ENCODE data around the gene IL10RB.

IL10RB gene

GRCh38 chr21:33289199-33289819 lies 23.1 kb downstream of the IL10RB start:
- TF ChIP-seq, protein P1, sequence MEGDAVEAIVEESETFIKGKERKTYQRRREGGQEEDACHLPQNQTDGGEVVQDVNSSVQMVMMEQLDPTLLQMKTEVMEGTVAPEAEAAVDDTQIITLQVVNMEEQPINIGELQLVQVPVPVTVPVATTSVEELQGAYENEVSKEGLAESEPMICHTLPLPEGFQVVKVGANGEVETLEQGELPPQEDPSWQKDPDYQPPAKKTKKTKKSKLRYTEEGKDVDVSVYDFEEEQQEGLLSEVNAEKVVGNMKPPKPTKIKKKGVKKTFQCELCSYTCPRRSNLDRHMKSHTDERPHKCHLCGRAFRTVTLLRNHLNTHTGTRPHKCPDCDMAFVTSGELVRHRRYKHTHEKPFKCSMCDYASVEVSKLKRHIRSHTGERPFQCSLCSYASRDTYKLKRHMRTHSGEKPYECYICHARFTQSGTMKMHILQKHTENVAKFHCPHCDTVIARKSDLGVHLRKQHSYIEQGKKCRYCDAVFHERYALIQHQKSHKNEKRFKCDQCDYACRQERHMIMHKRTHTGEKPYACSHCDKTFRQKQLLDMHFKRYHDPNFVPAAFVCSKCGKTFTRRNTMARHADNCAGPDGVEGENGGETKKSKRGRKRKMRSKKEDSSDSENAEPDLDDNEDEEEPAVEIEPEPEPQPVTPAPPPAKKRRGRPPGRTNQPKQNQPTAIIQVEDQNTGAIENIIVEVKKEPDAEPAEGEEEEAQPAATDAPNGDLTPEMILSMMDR (IDR thresholded peaks at IDR 0.05; ENCODE audit: low read length, missing control alignments) = no peak
- DNase-seq (ENCODE audit: low read depth) = peak; percentile 56

GRCh38 chr21:33290441-33290840 lies 24.3 kb downstream of the IL10RB start:
- TF ChIP-seq, protein P1 (IDR thresholded peaks at IDR 0.05; ENCODE audit: low read length, missing control alignments) = no peak
- H3K4me3 ChIP-seq (replicated peaks; ENCODE audit: low read depth, low read length) = no peak overlapping the region
- no peak for DNase-seq (ENCODE audit: low read depth)

More at GRCh38 chr21:33289199-33289819, 23.1 kb downstream of the IL10RB start:
- no peak overlapping the region for H3K4me3 ChIP-seq (replicated peaks; ENCODE audit: low read depth, low read length)

GRCh38 chr21:33291686-33292085 lies 25.5 kb downstream of the IL10RB start:
- H3K4me3 ChIP-seq (replicated peaks; ENCODE audit: low read depth, low read length) = no peak overlapping the region
- DNase-seq (ENCODE audit: low read depth) = no peak
- TF ChIP-seq, protein P1 (IDR thresholded peaks at IDR 0.05; ENCODE audit: low read length, missing control alignments) = no peak

GRCh38 chr21:33292724-33293123 lies 26.6 kb downstream of the IL10RB start:
- H3K4me3 ChIP-seq (replicated peaks; ENCODE audit: low read depth, low read length) = no peak overlapping the region
- TF ChIP-seq, protein P1 (IDR thresholded peaks at IDR 0.05; ENCODE audit: low read length, missing control alignments) = no peak
- no peak for DNase-seq (ENCODE audit: low read depth)

DNA sequence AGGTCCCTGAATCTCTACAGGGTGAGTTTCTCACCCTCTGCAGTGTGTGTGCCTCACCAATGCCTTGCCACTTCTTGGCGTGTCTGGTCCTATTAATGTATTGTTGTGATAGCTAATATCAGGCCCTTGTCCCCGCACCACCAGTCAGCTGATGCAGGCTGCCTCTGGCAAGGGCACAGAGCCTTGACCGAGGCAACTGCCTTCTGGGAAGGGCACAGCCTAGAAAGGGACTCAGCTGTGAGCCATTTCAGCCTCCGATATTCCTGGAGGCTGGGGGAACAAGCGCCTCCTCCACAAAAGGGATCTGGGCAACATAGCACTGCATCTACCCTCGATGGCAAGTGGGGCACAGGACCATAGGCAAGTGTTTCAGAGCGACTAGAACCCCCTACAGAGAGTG lies 27.0 kb downstream of the IL10RB start:
- DNase-seq (ENCODE audit: low read depth) = no peak
- no peak overlapping the region for H3K4me3 ChIP-seq (replicated peaks; ENCODE audit: low read depth, low read length)
- TF ChIP-seq, protein P1 (IDR thresholded peaks at IDR 0.05; ENCODE audit: low read length, missing control alignments) = no peak

GRCh38 chr21:33293811-33294216 lies 27.6 kb downstream of the IL10RB start:
- DNase-seq (ENCODE audit: low read depth) = no peak
- no peak overlapping the region for H3K4me3 ChIP-seq (replicated peaks; ENCODE audit: low read depth, low read length)
- TF ChIP-seq, protein P1 (IDR thresholded peaks at IDR 0.05; ENCODE audit: low read length, missing control alignments) = no peak

DNA sequence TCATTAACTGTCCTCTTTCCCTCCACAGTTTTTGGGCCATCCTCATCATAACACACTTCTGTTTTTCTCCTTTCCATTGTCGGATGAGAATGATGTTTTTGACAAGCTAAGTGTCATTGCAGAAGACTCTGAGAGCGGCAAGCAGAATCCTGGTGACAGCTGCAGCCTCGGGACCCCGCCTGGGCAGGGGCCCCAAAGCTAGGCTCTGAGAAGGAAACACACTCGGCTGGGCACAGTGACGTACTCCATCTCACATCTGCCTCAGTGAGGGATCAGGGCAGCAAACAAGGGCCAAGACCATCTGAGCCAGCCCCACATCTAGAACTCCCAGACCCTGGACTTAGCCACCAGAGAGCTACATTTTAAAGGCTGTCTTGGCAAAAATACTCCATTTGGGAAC lies 30.0 kb downstream of the IL10RB start:
- no peak for DNase-seq (ENCODE audit: low read depth)
- TF ChIP-seq, protein P1 (IDR thresholded peaks at IDR 0.05; ENCODE audit: low read length, missing control alignments) = no peak
- H3K4me3 ChIP-seq (replicated peaks; ENCODE audit: low read depth, low read length) = no peak overlapping the region
